ENCODE data around the gene CARMIL1.

The CARMIL1 gene

GRCh38 chr6:25547797-25548196 is 268.6 kb downstream of the CARMIL1 start:
- Histone ChIP-seq H3K27me3 (ENCODE audit: control insufficient read depth, insufficient read depth, low read length) (no peaks in the 10 kb centered on the region), H3K4me2 (ENCODE audit: low read length) (no peak overlapping the region), H3K27ac (no peak overlapping the region), H3K4me1 (no peaks in the 10 kb centered on the region), H3K9ac (no peak overlapping the region), H3K36me3 (ENCODE audit: control insufficient read depth, insufficient read depth, low read length) (no peaks in the 10 kb centered on the region), H2AFZ (no peak overlapping the region), H3K79me2 (no peaks in the 10 kb centered on the region), H3K9me3 (ENCODE audit: control insufficient read depth, low read length) (no peaks in the 10 kb centered on the region), H3K4me3 (ENCODE audit: low read depth, low read length) (no peak overlapping the region)
- TF ChIP-seq CTCF (IDR thresholded peaks at IDR 0.05): no peak

DNA sequence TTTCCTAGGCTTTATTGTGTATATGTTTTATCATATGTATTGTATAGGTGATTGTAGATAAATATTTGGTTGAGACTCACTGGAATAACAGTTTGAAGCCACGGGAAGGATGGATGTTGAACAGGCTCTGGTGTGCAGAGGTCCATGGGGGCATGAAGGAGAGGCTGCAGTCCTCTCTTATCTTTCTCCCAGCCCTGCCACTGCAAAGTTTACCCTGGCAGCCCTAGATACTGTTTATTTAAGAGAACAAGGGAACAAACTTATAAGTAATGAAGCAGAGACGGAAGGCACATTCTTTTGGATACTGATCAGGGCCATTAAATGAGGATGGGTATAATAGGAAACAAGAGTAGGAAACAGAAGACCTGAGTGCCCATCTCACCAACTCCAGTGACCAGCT is 269.3 kb downstream of the CARMIL1 start:
- no peak overlapping the region for H3K4me2 ChIP-seq (ENCODE audit: low read length)
- no peaks in the 10 kb centered on the region for H3K4me1 ChIP-seq
- H3K27me3 ChIP-seq (ENCODE audit: control insufficient read depth, insufficient read depth, low read length): no peaks in the 10 kb centered on the region
- H3K27ac ChIP-seq: no peak overlapping the region
- no peak overlapping the region for H3K4me3 ChIP-seq (ENCODE audit: low read depth, low read length)
- no peaks in the 10 kb centered on the region for H3K36me3 ChIP-seq (ENCODE audit: control insufficient read depth, insufficient read depth, low read length)
- H3K9ac ChIP-seq: no peak overlapping the region
- H2AFZ ChIP-seq: no peak overlapping the region
- no peak for TF ChIP-seq CTCF (IDR thresholded peaks at IDR 0.05)
- no peaks in the 10 kb centered on the region for H3K79me2 ChIP-seq
- H3K9me3 ChIP-seq (ENCODE audit: control insufficient read depth, low read length): no peaks in the 10 kb centered on the region

DNA sequence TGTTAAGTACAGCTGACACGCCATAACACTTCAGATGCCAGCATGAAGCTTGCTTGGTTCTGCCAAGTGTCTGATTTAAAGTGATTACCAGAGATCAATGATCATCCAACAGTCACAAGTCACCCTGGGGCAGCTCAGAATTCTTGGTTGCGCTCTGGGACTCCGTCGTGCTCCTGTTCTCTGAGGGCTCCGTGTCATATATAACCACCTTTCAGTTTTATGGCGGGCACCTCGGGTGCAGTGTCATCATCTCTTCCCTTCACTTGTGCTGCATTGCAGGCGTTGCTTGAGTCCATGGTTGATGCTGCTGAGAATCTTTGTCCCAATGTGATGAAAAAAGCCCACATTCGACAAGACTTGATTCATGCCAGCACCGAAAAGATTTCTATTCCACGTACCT is 271.5 kb downstream of the CARMIL1 start:
- Histone ChIP-seq H3K79me2 (no peaks in the 10 kb centered on the region), H3K4me2 (ENCODE audit: low read length) (no peak overlapping the region), H2AFZ (no peak overlapping the region), H3K36me3 (ENCODE audit: control insufficient read depth, insufficient read depth, low read length) (no peaks in the 10 kb centered on the region), H3K9ac (no peak overlapping the region), H3K27ac (no peak overlapping the region), H3K4me3 (ENCODE audit: low read depth, low read length) (no peak overlapping the region), H3K9me3 (ENCODE audit: control insufficient read depth, low read length) (no peaks in the 10 kb centered on the region), H3K27me3 (ENCODE audit: control insufficient read depth, insufficient read depth, low read length) (no peaks in the 10 kb centered on the region), H3K4me1 (no peaks in the 10 kb centered on the region)
- no peak for TF ChIP-seq CTCF (IDR thresholded peaks at IDR 0.05)

- Histone ChIP-seq H3K9ac (no peak overlapping the region), H3K79me2 (no peaks in the 10 kb centered on the region), H3K4me2 (ENCODE audit: low read length) (no peak overlapping the region), H2AFZ (no peak overlapping the region), H3K27ac (no peak overlapping the region), H3K9me3 (ENCODE audit: control insufficient read depth, low read length) (no peaks in the 10 kb centered on the region), H3K4me1 (no peaks in the 10 kb centered on the region), H3K4me3 (ENCODE audit: low read depth, low read length) (no peak overlapping the region), H3K27me3 (ENCODE audit: control insufficient read depth, insufficient read depth, low read length) (no peaks in the 10 kb centered on the region), H3K36me3 (ENCODE audit: control insufficient read depth, insufficient read depth, low read length) (no peaks in the 10 kb centered on the region)
- TF ChIP-seq CTCF (IDR thresholded peaks at IDR 0.05): no peak
These were observed 274.3 kb downstream of the CARMIL1 start for GRCh38 chr6:25553502-25553901.

- Histone ChIP-seq H3K9ac (no peak overlapping the region), H3K27me3 (ENCODE audit: control insufficient read depth, insufficient read depth, low read length) (no peaks in the 10 kb centered on the region), H3K36me3 (ENCODE audit: control insufficient read depth, insufficient read depth, low read length) (no peaks in the 10 kb centered on the region), H3K79me2 (no peaks in the 10 kb centered on the region), H3K27ac (no peak overlapping the region), H3K9me3 (ENCODE audit: control insufficient read depth, low read length) (no peaks in the 10 kb centered on the region), H3K4me3 (ENCODE audit: low read depth, low read length) (no peak overlapping the region), H2AFZ (no peak overlapping the region), H3K4me1 (no peaks in the 10 kb centered on the region), H3K4me2 (ENCODE audit: low read length) (no peak overlapping the region)
- TF ChIP-seq CTCF (IDR thresholded peaks at IDR 0.05): no peak
These were observed 276.0 kb downstream of the CARMIL1 start for GRCh38 chr6:25555188-25555587.
